ENCODE results near the gene FOXC1.

The FOXC1 gene

DNA sequence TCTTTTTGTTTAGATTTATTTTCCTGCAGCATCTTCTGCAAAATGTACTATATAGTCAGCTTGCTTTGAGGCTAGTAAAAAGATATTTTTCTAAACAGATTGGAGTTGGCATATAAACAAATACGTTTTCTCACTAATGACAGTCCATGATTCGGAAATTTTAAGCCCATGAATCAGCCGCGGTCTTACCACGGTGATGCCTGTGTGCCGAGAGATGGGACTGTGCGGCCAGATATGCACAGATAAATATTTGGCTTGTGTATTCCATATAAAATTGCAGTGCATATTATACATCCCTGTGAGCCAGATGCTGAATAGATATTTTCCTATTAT lies 3.2 kb downstream of the FOXC1 start:
- no peak for DNase-seq

DNA sequence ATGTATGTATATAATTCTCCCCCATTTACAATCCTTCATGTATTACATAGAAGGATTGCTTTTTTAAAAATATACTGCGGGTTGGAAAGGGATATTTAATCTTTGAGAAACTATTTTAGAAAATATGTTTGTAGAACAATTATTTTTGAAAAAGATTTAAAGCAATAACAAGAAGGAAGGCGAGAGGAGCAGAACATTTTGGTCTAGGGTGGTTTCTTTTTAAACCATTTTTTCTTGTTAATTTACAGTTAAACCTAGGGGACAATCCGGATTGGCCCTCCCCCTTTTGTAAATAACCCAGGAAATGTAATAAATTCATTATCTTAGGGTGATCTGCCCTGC lies 3.6 kb downstream of the FOXC1 start:
- DNase-seq: no peak

- peak in 2 of 3 donors; percentile 30 to 43 for DNase-seq
Observed at GRCh38 chr6:1613688-1614447, 4.2 kb downstream of the FOXC1 start.

- DNase-seq: peak; percentile 61 to 78 (median 70)
Observed at GRCh38 chr6:1614448-1615150, 4.9 kb downstream of the FOXC1 start.

GRCh38 chr6:1615151-1615852 lies 5.6 kb downstream of the FOXC1 start:
- no peak for DNase-seq

GRCh38 chr6:1615853-1616420 lies 6.2 kb downstream of the FOXC1 start:
- no peak for DNase-seq

GRCh38 chr6:1616701-1617463 lies 7.2 kb downstream of the FOXC1 start:
- no peak for DNase-seq

DNA sequence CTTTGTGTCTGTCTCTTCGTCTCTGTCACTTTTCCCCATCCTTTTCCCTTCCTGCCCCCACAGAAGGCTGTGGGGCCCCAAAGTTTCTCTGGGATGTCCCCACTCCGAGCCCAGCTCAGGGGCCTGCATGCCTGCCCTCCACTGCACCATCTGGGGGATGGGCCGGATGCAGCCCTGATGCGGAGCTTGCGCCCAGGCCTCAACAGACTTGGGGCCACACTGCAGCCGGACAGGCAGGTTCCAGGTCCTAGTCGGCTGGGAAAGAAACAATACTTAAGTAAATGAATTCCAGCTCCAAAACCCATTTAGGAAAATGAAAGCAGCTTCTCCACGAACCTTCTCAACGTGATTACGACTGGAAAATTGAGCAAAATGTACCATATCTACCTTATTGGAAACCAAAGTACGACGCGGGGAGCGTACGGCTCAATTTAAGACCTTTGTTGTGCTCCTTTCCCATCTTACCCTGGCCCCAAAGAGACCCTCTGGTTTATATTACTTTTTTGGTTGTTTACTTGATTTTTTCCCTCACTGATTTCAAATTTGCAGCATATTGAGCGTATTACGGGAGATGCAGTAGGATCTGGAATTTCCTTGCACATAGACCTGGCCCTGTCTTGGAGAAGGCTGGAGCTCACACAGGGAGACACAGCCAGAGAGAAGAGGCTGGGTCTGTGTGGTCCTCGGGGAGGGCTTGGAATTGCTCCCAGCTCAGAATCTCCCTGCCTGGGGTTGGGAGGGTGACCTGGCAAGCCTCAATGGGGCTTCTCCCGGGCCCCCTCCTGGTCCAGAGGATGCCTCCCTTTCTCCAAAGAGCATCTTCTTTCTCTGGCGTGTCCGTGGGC lies 8.0 kb downstream of the FOXC1 start:
- no peak for DNase-seq

DNA sequence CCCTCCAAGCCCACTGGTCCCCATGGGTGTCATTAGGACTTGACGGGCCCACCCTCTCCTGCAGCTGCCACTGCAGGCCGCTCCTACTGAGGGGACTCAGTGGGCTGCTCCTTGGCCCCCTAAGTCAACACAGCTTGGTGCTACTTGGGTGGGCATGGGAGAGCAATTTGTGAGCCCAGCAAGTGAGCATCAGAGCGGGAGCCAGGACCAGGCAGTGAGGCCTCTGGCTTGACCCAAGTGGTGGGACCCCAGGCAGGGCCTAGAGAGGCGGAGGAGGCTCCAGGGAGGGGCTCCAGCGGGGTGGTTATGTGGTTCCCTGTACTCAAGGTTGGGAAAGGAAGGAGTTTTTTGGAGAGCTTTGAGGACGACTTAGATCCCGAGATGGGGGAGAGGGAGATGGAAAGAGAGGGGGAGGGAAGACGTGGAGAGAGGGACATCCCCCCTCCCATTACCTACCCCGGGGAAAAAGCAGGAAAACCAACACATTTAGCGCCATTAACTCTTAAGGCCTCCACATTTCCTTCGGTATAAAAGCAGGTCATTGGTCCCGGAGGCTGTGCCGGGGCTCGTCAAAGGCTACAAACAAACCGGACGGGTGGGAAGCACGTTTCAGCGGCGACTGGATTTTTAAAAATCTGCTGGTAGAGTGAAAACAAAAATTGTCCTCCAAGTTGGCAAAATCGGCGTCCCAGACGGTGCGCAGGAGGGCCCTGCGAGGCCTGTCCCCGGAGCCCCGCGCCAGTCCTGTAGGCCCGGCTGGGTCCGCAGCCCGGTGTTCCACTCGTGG lies 8.8 kb downstream of the FOXC1 start:
- no peak for DNase-seq

DNA sequence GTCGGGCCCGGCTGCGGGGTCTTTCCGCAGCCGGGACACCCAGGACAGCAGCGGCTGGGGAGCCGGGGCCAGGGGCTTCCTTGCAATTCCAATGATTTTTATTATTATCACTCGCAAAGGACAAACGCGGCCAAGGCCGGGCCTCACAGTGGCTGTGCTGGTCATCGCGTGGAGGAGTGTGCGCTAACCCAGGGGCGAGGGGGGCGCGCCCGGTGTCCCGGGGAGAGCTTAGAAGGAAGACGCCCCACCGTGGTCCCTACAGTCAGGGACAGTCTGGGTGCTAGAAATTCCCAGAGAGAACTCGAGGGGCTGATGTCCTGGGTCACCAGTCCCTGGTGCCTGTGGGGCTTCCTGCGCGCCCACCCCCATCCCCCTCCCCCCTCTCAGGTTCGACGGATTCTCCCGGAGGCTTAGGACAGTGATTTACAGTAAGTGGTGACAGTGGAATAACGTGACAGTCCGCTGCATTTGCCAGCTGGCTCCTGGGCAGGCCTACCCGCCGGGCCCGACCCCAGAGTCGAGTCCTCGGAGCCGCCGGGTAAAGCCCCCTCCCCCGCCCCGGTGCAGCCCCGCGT lies 9.5 kb downstream of the FOXC1 start:
- no peak for DNase-seq

DNA sequence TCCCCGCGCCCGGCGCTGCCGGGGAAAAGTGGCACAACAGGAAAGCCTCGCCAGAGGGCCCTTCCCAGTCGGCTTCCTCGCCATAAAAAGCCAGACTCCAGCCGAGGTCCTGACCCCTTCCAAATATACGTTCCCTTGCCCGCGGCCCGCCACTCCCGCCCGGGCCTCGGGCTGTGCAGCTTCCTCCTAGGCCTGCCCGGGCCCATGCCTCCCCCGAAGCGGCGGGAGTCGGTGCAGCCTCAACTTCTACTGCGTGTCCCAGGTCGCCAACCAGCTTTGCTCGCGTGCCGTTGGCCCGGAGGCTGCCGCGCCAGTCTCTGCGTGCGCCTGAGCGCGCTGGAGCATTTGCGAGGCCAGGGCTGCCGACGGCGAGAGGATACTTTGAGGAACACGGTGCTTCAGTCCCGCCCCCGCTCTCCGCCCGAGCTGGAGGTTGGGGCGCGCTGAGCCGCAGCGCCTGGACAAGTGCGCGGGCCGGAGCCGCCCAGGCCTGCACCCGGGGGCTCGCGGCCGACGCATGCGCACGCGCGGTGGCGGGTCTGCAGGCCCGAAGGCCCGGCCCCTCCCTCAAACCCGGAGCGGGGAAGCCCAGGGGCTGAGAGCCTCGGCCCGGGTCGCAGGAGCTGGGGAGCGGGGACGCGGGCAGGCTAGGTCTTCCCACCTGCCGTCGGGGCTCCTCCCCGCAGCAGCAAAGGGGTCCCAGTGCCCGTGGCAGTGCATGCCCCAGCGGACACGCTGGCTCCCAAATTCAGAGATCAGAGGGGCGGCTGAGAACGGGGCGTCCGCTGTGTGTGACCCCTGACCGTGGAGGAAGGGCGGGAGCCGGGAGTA lies 10.2 kb downstream of the FOXC1 start:
- DNase-seq: peak; percentile 61 to 84 (median 74)

DNA sequence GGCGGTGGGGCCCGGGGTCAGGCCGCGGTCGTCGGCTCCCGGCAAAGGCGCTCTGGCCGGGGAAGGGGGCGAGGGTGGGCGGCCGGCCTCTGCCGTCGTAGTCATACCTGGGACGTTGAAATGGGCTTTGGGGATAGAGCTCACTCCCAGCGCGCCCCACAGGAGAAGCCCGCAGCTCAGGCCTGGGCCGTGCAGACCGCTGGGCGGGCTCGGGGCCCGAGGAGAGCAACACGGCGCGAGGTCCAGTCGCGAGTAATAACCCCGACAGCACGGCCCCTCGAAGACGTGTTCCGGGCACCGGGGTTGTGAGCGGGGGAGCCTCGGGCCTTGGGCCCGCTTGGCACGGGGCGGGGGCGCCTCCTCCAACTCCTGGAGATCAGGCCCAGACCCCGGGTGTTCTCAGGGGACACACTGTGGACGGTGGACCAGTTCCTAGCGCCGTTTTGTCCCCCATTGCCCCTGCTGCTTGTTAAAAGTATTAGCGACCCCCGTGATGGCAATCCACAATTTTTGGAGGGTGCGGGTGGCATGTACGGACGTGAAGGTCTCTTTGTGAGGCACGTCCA lies 10.9 kb downstream of the FOXC1 start:
- DNase-seq: no peak

DNA sequence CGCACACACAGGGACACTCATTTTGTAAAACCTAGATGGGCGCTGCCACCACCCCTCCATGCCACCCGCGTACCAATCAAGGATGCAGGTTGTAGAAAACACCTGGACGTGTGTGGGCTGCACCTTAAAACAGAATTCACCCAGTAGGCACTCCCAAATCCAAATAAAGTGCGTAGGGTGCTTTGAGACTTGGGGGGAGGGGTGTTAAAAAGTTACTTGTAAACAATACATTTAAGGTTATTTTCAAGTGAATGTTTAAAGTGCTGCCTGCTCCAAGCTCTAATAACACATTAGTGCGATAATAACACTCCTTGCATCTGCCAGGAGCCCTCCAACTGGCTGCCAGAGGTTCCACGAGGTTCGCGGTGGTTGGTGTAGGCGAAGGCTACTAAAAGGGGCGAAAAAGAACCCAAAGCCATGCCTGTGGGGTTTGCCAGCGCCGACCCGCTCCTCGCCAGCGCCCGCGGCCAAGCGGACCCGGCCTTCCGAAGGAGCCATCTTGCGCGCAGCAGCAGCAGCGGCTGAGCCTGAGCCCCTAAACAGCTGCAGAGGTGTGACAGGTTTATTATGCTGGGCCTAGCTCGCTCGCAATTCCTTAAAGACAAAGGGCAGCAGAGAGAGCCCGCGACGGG lies 11.5 kb downstream of the FOXC1 start:
- DNase-seq: no peak

- no peak for DNase-seq
Observed at GRCh38 chr6:1622220-1622850, 12.6 kb downstream of the FOXC1 start.

- DNase-seq: no peak
Observed at GRCh38 chr6:1622851-1623768, 13.4 kb downstream of the FOXC1 start.

DNA sequence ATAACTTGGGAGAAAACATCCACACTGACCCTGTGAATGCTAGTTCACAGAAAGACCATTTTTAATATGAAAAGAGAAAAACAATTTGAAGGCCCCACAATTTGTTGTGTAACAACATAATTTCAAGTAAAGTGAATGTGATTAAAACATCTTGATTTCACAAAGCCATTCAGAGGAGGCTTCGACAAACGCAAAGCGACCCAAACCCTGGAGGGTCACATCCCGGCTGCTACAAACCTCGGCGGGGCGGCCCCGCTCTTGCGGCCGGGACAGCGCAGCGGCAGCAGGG lies 14.0 kb downstream of the FOXC1 start:
- DNase-seq: no peak

- peak; percentile 55 to 76 (median 61) for DNase-seq
Observed at GRCh38 chr6:1624058-1624850, 14.5 kb downstream of the FOXC1 start.
